HG03442 (cell line): ENCODE data around the gene RIBC1.
"Not testable (repeated sequence)": the region's sequence is repeated elsewhere in the genome, so short reads cannot be mapped to it uniquely, and the experiment has no call there.

ENCODE experiments used
- ATAC-seq: cut with Tn5 transposase; IDR thresholded peaks from one replicate; pipeline ENCODE4 v1.9.1; 2021; ENCODE audit warnings: mild to moderate bottlenecking, moderate library complexity; ENCODE audit not compliant: unreplicated experiment

The RIBC1 gene

GRCh38 chrX:53422861-53423306 is at the start of gene RIBC1:
Gene RIBC1 (plus strand): TSS chrX:53422873. CDS start chrX:53426277, 3,404 bp downstream.
- no peak for ATAC-seq

GRCh38 chrX:53373307-53373706 is 49.4 kb upstream of the RIBC1 start:
- no peak for ATAC-seq

GRCh38 chrX:53374222-53374820 is 48.4 kb upstream of the RIBC1 start:
- no peak for ATAC-seq

GRCh38 chrX:53374923-53375322 is 47.8 kb upstream of the RIBC1 start:
- no peak for ATAC-seq

GRCh38 chrX:53376888-53377287 is 45.8 kb upstream of the RIBC1 start:
- no peak for ATAC-seq

- ATAC-seq = no peak
Observed at GRCh38 chrX:53377464-53377863, 45.2 kb upstream of the RIBC1 start.

GRCh38 chrX:53379008-53379710 is 43.5 kb upstream of the RIBC1 start:
- ATAC-seq = no peak

GRCh38 chrX:53379747-53380146 is 42.9 kb upstream of the RIBC1 start:
- no peak for ATAC-seq

GRCh38 chrX:53383376-53384076 is 39.1 kb upstream of the RIBC1 start:
- no peak for ATAC-seq

- ATAC-seq = no peak
Observed at GRCh38 chrX:53395605-53396298, 26.9 kb upstream of the RIBC1 start.

GRCh38 chrX:53398216-53398615 is 24.5 kb upstream of the RIBC1 start:
- no peak for ATAC-seq

- no peak for ATAC-seq
Observed at GRCh38 chrX:53403535-53403934, 19.1 kb upstream of the RIBC1 start.

GRCh38 chrX:53412446-53412845 is 10.2 kb upstream of the RIBC1 start:
- ATAC-seq = no peak

- not testable (repeated sequence) for ATAC-seq
Observed at GRCh38 chrX:53420351-53420750, 2.3 kb upstream of the RIBC1 start.

- no peak for ATAC-seq
Observed at GRCh38 chrX:53421125-53421524, 1.5 kb upstream of the RIBC1 start.

GRCh38 chrX:53421772-53422085 is 944 bp upstream of the RIBC1 start:
- ATAC-seq = peak; percentile 5

- ATAC-seq = peak; percentile 90
Observed at GRCh38 chrX:53422086-53422860, 400 bp upstream of the RIBC1 start, which contains the start of gene SMC1A. Gene SMC1A (minus strand): TSS chrX:53422654. CDS start chrX:53422600, 54 bp downstream.

GRCh38 chrX:53429755-53430154 is 7.1 kb downstream of the RIBC1 start:
- ATAC-seq = no peak

GRCh38 chrX:53430231-53430630 is 7.6 kb downstream of the RIBC1 start:
- ATAC-seq = no peak
